NCI-H1694 (cell line): Measurements from ENCODE around the gene TNFRSF21.
"Not testable (repeated sequence)": the region's sequence is repeated elsewhere in the genome, so short reads cannot be mapped to it uniquely, and the experiment has no call there.

Experiments used
- DNase-seq: peaks from one replicate; lab custom pipeline; 2025; lab: John Stamatoyannopoulos, UW

TNFRSF21 gene

GRCh38 chr6:47288267-47289090, 21.2 kb downstream of the TNFRSF21 start:
- peak; percentile 1 for DNase-seq

GRCh38 chr6:47286301-47286700, 23.4 kb downstream of the TNFRSF21 start:
- DNase-seq: no peak

GRCh38 chr6:47283993-47284392, 25.7 kb downstream of the TNFRSF21 start:
- no peak for DNase-seq

GRCh38 chr6:47278545-47278944, 31.2 kb downstream of the TNFRSF21 start:
- no peak for DNase-seq

- no peak for DNase-seq
These were observed 32.0 kb downstream of the TNFRSF21 start for GRCh38 chr6:47277702-47278101.

GRCh38 chr6:47276377-47276776, 33.3 kb downstream of the TNFRSF21 start:
- no peak for DNase-seq

- no peak for DNase-seq
These were observed 34.1 kb downstream of the TNFRSF21 start for GRCh38 chr6:47275640-47276039.

GRCh38 chr6:47275132-47275531, 34.6 kb downstream of the TNFRSF21 start:
- not testable (repeated sequence) for DNase-seq

GRCh38 chr6:47268572-47269187, 41.0 kb downstream of the TNFRSF21 start:
- no peak for DNase-seq

- no peak for DNase-seq
These were observed 42.4 kb downstream of the TNFRSF21 start for GRCh38 chr6:47267301-47267700.

- no peak for DNase-seq
These were observed 43.7 kb downstream of the TNFRSF21 start for GRCh38 chr6:47265971-47266370.

GRCh38 chr6:47264775-47265184, 44.9 kb downstream of the TNFRSF21 start:
- no peak for DNase-seq

GRCh38 chr6:47263268-47263667, 46.4 kb downstream of the TNFRSF21 start:
- DNase-seq: no peak

GRCh38 chr6:47262231-47262630, 47.5 kb downstream of the TNFRSF21 start:
- DNase-seq: no peak

GRCh38 chr6:47261191-47261590, 48.5 kb downstream of the TNFRSF21 start:
- DNase-seq: no peak

GRCh38 chr6:47260021-47260420, 49.7 kb downstream of the TNFRSF21 start:
- no peak for DNase-seq

GRCh38 chr6:47258724-47259347, 50.9 kb downstream of the TNFRSF21 start:
- no peak for DNase-seq

GRCh38 chr6:47256981-47257730, 52.5 kb downstream of the TNFRSF21 start:
- DNase-seq: no peak

- no peak for DNase-seq
These were observed 53.3 kb downstream of the TNFRSF21 start for GRCh38 chr6:47256361-47256760.

- DNase-seq: no peak
These were observed 54.8 kb downstream of the TNFRSF21 start for GRCh38 chr6:47254906-47255305.

- DNase-seq: no peak
These were observed 55.7 kb downstream of the TNFRSF21 start for GRCh38 chr6:47254051-47254450.

- no peak for DNase-seq
These were observed 56.6 kb downstream of the TNFRSF21 start for GRCh38 chr6:47253136-47253535.
